BLaER1 treated with 17β-estradiol and CSF1 and Interleukin-3, amounts not matched to agents 10 nM and 100 nM (cell line): ENCODE data around the gene KRTAP10-7.
A peak's percentile ranks its signal among the peaks of the same experiment; 100 is the strongest.
"Not testable (repeated sequence)": the region's sequence is repeated elsewhere in the genome, so short reads cannot be mapped to it uniquely, and the experiment has no call there.

Source experiments
- H3K27ac ChIP-seq, 11 experiments: shearing (Covaris generic); formaldehyde crosslinking; 2 replicates each; pipeline ENCODE4 v1.8.1; 2022
- H3K27me3 ChIP-seq, 11 experiments: shearing (Covaris generic); formaldehyde crosslinking; 2 replicates each; pipeline ENCODE4 v1.8.1; 2022
- H3K36me3 ChIP-seq, 11 experiments: shearing (Covaris generic); formaldehyde crosslinking; 2 replicates each; pipeline ENCODE4 v1.8.1; 2022
- H3K4me1 ChIP-seq, 10 experiments: shearing (Covaris generic); formaldehyde crosslinking; 2 replicates each; pipeline ENCODE4 v1.8.1; 2022
- H3K4me2 ChIP-seq, 11 experiments: shearing (Covaris generic); formaldehyde crosslinking; 2 replicates each; pipeline ENCODE4 v1.8.1; 2022
- H3K4me3 ChIP-seq, 10 experiments: shearing (Covaris generic); formaldehyde crosslinking; 2 replicates each; pipeline ENCODE4 v1.8.1; 2022
- H3K9ac ChIP-seq, 11 experiments: shearing (Covaris generic); formaldehyde crosslinking; 2 replicates each; pipeline ENCODE4 v1.8.1; 2022
- H3K9me3 ChIP-seq, 11 experiments: shearing (Covaris generic); formaldehyde crosslinking; replicated peaks in 1 of 11; 2 replicates each; pipeline ENCODE4 v1.8.1; 2022
- H4K20me1 ChIP-seq, 11 experiments: shearing (Covaris generic); formaldehyde crosslinking; 2 replicates each; pipeline ENCODE4 v1.8.1; 2022
- Cebpa-rat ChIP-seq, 11 experiments: shearing (Covaris generic); IDR thresholded peaks; 2 replicates each; pipeline ENCODE4 v1.8.1; 2022

The KRTAP10-7 gene

DNA sequence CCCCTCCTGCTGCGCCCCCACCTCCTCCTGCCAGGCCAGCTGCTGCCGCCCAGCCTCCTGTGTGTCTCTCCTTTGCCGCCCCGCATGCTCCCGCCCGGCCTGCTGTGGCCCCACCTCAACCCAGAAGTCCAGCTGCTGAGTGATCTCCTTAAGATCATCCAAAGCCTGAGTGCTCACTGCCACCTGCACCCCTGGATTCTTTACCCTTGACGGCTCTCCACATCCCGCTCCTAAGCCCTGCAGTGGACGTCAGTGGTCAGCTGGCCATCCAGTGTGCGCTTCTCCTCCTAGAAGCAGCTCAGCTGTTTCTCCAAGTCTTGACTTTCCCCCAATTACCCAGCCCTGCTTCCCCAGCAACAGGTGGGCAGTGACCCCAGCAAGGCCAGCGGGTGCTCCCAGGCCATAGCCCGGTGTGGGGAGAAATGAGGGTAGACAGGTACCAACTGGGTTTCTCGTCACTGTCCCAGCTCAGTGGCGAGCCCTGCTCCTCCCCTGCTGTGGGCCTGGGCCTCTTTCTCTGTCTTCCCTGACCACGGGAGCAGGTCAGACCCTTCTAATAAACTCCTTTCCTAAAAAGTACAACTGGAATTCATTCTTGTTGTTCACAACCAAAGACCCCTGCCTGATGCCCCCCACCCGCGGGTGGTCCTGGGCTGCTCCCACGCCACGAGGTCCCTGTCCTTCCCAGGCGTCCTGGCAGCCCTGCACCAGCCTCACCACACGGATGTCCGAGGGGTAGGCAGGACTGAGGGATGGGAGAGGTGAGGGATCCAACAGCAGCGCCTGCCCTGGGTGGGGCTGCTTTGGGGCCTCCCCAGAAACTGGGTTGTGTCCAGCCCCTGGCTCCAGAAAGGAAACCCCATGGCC is 1.4 kb downstream of the KRTAP10-7 start:
- TF ChIP-seq Cebpa-rat (IDR thresholded peaks at IDR 0.05) = no peak
- Histone ChIP-seq H3K36me3 (no peaks in the 10 kb centered on the region), H3K27me3 (no peaks in the 10 kb centered on the region)

DNA sequence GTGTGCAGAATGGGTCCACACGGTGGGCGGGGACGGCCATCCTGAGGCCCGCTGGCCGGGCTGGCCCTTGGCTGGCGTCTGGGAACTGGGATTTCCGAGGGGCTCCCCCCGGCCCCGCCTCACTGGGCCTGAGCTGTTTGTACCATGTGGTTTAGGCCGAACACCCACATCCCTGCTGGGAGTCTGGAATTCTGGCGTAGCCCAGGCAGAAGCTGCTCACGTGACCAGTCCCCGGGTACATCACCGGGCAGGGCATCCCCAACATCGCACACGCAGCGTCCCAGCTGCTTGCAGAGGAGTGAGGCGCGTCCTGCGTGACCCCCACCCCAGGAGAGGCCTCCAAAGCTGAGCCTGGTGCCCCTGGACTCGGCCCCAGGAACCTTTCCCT is 2.1 kb downstream of the KRTAP10-7 start:
- Histone ChIP-seq H3K4me1 (peaks cover 0 to 4% (median 0%) of the 10 kb centered on the region in 10 experiments; a peak in 2 of 20 replicates), H3K27me3 (no peaks in the 10 kb centered on the region), H3K4me2 (no peak overlapping the region), H3K4me3 (no peak overlapping the region), H3K9me3 (peaks cover 6 to 27% (median 19%) of the 10 kb centered on the region in 11 experiments; a peak in 21 of 22 replicates), H3K9ac (no peak overlapping the region), H4K20me1 (no peaks in the 10 kb centered on the region), H3K27ac (no peak overlapping the region), H3K36me3 (no peaks in the 10 kb centered on the region)
- TF ChIP-seq Cebpa-rat (IDR thresholded peaks at IDR 0.05) = no peak

More for the DNA sequence above, 1.4 kb downstream of the KRTAP10-7 start:
- peaks cover 6 to 27% (median 19%) of the 10 kb centered on the region in 11 experiments; a peak in 21 of 22 replicates for H3K9me3 ChIP-seq
- no peak overlapping the region for H3K27ac ChIP-seq
- no peaks in the 10 kb centered on the region for H4K20me1 ChIP-seq
- no peak overlapping the region for H3K4me2 ChIP-seq
- H3K4me1 ChIP-seq = peaks cover 0 to 4% (median 0%) of the 10 kb centered on the region in 10 experiments; a peak in 2 of 20 replicates
- H3K4me3 ChIP-seq = no peak overlapping the region
- H3K9ac ChIP-seq = no peak overlapping the region

DNA sequence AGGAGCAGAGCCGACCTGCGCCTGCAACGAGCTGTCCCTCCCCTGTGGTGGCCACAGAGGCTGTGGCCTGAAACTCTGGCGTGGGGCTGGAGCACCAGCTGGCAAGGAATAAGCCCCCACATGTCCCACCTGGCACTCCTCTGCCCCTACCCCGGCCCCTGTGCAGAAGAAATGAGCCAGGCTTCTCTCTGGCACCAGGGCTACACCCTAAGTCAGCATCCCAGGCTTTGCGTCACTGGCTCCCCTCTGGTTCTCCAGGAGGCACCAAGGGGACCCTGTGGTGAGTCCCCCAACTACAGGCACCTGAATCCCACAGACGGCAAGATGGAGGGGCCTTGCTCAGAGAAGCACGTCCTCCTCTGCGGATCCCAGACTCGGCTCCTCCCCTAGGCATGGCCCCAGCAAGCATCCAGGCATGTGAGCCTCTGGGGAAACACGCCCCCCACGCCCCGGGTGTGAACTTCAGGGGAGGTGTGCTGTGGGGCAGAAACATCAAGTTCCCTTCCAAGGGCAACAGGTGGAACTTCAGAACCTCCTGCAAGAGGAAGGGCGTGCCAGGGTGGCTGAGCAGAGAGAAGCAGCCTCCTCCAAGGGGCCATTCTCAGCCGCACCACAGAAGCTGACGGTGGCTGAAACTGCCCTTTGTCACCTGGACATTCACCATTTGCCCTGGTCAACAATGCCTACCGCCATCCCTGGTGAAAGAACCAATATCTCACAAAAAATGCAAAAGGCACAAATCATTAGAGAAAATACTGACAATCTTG is 2.9 kb downstream of the KRTAP10-7 start:
- H3K4me1 ChIP-seq = no peaks in the 10 kb centered on the region; a peak in 1 of 20 replicates
- H3K27me3 ChIP-seq = no peaks in the 10 kb centered on the region
- no peak overlapping the region for H3K9ac ChIP-seq
- H3K27ac ChIP-seq = no peak overlapping the region
- no peak overlapping the region for H3K4me2 ChIP-seq
- no peak overlapping the region for H3K4me3 ChIP-seq
- peaks cover 6 to 25% (median 20%) of the 10 kb centered on the region in 11 experiments; a peak in 21 of 22 replicates for H3K9me3 ChIP-seq
- TF ChIP-seq Cebpa-rat (IDR thresholded peaks at IDR 0.05) = no peak
- no peaks in the 10 kb centered on the region for H4K20me1 ChIP-seq
- H3K36me3 ChIP-seq = no peaks in the 10 kb centered on the region

DNA sequence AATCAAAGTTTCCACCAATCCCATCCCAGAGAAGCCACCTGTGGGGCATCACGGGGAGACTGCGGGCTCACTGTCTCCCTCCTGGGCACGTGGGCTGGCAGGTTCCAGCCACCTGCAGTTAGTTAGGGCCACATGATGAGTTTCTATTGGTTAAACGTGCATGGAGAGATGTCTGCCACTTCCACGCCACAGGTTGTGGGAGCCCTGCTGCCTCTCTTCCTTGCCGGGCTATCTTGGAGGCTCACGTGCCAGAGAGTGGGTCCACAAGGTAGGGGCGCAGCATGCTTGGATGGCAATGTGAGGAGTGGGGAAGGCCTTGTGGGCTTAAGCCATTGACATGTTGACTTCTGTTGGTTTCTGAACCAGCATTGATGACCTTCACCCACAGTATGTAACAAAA is 3.5 kb downstream of the KRTAP10-7 start:
- no peaks in the 10 kb centered on the region for H3K36me3 ChIP-seq
- no peak for TF ChIP-seq Cebpa-rat (IDR thresholded peaks at IDR 0.05)

DNA sequence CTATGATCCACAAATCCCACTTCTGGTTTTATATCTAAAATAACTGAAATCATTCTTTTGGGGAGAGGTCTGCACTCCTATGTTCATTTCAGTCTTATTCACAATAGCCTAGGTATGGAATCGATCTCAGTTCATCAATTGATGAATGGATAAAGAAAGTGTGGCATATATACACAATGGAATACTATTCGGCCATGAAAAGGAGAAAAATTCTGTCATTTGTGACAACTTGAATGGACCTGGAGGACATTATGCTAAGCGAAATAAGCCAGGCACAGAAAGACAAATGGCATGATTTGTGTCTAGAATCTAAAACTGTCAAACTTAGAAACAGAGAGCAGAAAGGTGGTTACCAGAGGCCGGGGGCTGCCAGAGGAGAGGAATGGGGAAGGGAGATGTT is 6.1 kb downstream of the KRTAP10-7 start:
- H3K27me3 ChIP-seq = no peaks in the 10 kb centered on the region
- H3K9ac ChIP-seq = no peak overlapping the region
- TF ChIP-seq Cebpa-rat (IDR thresholded peaks at IDR 0.05) = no peak
- no peaks in the 10 kb centered on the region; a peak in 1 of 20 replicates for H3K4me1 ChIP-seq
- peaks cover 36 to 57% (median 45%) of the 10 kb centered on the region in 11 experiments for H3K9me3 ChIP-seq
- H4K20me1 ChIP-seq = no peaks in the 10 kb centered on the region
- no peak overlapping the region for H3K4me2 ChIP-seq
- H3K4me3 ChIP-seq = no peak overlapping the region
- no peak overlapping the region for H3K27ac ChIP-seq
- H3K36me3 ChIP-seq = peaks cover 0 to 7% (median 0%) of the 10 kb centered on the region in 11 experiments; a peak in 4 of 22 replicates

More for the DNA sequence above, 3.5 kb downstream of the KRTAP10-7 start:
- Histone ChIP-seq H3K4me3 (no peak overlapping the region), H3K27me3 (no peaks in the 10 kb centered on the region), H3K9me3 (peaks cover 10 to 32% (median 19%) of the 10 kb centered on the region in 11 experiments), H3K4me2 (no peak overlapping the region), H3K27ac (no peak overlapping the region), H4K20me1 (no peaks in the 10 kb centered on the region), H3K4me1 (no peaks in the 10 kb centered on the region; a peak in 1 of 20 replicates), H3K9ac (no peak overlapping the region)

DNA sequence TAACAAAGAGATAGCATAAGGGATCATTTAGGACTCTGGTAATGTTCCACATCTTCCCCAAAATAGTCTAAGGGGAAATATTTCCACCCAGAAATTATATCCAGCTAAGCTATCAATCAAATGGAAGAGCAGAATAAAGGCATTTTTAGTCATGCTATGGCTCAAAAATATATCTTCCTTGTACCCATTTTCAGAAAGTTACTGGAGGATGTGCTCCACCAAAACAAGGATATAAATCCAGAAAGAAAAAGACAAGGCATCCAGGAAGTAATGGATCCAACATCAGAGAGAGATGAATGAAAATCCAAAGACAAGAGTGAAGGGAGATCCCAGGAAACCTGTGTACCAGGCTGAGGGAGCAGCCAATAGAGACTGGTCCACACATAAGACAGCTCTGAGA is 8.8 kb downstream of the KRTAP10-7 start:
- peaks cover 0 to 7% (median 0%) of the 10 kb centered on the region in 11 experiments; a peak in 4 of 22 replicates for H3K36me3 ChIP-seq
- no peak overlapping the region for H3K4me3 ChIP-seq
- no peak overlapping the region for H3K9ac ChIP-seq
- H3K9me3 ChIP-seq = peaks cover 38 to 55% (median 46%) of the 10 kb centered on the region in 11 experiments
- H3K27me3 ChIP-seq = no peaks in the 10 kb centered on the region
- no peak overlapping the region for H3K4me2 ChIP-seq
- no peaks in the 10 kb centered on the region for H4K20me1 ChIP-seq
- H3K4me1 ChIP-seq = peaks cover 0 to 4% (median 1%) of the 10 kb centered on the region in 10 experiments; a peak in 8 of 20 replicates
- TF ChIP-seq Cebpa-rat (IDR thresholded peaks at IDR 0.05) = no peak
- H3K27ac ChIP-seq = no peak overlapping the region

DNA sequence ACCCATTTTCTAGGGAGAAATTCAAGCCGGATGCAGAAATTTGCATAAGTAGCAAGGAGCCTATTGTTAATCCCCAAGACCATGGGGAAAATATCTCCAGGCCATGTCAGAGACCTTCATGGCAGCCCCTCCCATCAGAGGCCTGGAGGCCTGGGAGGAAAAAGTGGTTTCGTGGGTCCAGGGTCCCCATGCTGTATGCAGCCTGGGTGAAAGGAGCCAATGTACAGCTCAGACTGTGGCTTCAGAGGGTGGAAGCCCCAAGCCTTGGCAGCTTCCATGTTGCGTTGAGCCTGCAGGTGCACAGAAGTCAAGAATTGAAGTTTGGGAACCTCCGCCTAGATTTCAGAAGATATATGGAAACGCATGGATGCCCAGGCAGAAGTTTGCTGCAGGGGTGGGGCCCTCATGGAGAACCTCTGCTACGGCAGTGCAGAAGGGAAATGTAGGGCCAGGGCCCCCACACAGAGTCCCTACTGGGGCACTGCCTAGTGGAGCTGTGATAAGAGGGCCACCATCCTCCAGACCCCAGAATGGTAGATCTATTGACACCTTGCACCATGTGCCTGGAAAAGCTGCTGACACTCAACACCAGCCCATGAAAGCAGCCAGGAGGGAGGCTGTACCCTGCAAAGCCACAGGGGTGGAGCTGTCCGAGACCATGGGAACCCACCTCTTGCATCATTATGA is 9.9 kb downstream of the KRTAP10-7 start:
- H3K9me3 ChIP-seq = peaks cover 36 to 52% (median 40%) of the 10 kb centered on the region in 11 experiments
- H3K27me3 ChIP-seq, H3K9ac ChIP-seq, H4K20me1 ChIP-seq, H3K36me3 ChIP-seq, H3K4me2 ChIP-seq, H3K27ac ChIP-seq: not testable (repeated sequence)
- peaks cover 0 to 15% (median 12%) of the 10 kb centered on the region in 10 experiments; a peak in 13 of 20 replicates for H3K4me1 ChIP-seq
- H3K4me3 ChIP-seq = peak overlapping the region in 1 of 10 experiments; percentile 15; a peak in 1 of 20 replicates

DNA sequence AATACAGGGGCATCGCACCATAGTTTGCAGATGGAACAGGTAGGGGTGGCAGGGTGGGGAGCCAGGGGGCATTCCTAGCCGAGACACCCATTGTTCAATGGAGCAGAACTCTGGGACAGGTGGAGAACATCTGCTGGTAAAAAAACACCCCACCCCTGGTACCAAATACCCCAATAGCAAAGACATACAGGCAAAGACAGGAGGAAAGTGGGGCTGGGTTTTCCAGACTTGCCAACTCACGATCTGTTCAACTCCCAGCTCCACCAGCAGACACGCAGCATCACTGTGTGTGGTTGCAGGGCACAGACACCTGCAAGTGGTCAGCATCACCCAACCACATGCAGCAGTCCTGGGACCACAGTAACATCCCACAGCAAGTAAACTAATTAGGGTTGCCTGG is 11.2 kb downstream of the KRTAP10-7 start:
- H4K20me1 ChIP-seq = no peaks in the 10 kb centered on the region
- no peak overlapping the region for H3K27ac ChIP-seq
- H3K9ac ChIP-seq = no peak overlapping the region
- H3K9me3 ChIP-seq = peaks cover 36 to 46% (median 39%) of the 10 kb centered on the region in 11 experiments
- H3K4me2 ChIP-seq = no peak overlapping the region
- H3K4me3 ChIP-seq = no peak overlapping the region
- no peak for TF ChIP-seq Cebpa-rat (IDR thresholded peaks at IDR 0.05)
- H3K36me3 ChIP-seq = peaks cover 0 to 7% (median 0%) of the 10 kb centered on the region in 11 experiments; a peak in 4 of 22 replicates
- H3K27me3 ChIP-seq = peaks cover 0 to 5% (median 0%) of the 10 kb centered on the region in 11 experiments; a peak in 3 of 22 replicates
- peaks cover 0 to 28% (median 23%) of the 10 kb centered on the region in 10 experiments; a peak in 16 of 20 replicates for H3K4me1 ChIP-seq
